ENCODE data around the gene TEKTIP1.

Gene TEKTIP1

GRCh38 chr19:3518255-3518654 is 20.7 kb upstream of the TEKTIP1 start:
- no peak for TF ChIP-seq CTCF (IDR thresholded peaks at IDR 0.05; ENCODE audit: control extremely low read depth, extremely low read depth, low read depth, missing control alignments)
- POLR2A ChIA-PET, result no interaction called here
- DNase-seq (ENCODE audit: extremely low spot score), result no peak
- CTCF ChIA-PET, result interaction anchor here (1.1 to 2.6 kb wide), 4 partner anchors 8 to 243 kb away, joined by 3 to 11 read pairs (median 3); no protein-coding TSS in a partner anchor

DNA sequence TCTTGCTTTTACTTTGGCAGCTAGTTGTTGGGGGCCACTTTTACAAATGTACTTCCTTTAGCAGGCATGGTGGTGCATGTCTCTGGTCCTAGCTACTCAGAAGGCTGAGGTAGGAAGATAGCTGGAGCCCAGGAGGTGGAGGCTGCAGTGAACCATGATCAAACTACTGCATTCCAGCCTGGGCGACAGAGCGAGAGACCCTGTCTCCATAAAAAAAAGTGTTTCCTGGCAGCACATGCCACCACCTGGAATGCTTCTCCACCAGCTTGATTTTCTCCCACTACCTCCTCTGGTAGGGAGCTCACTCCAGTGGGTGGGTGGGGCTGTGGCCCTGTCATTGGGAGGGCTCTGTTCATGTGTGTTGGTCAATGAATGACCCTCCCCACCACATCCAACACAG is 20.3 kb upstream of the TEKTIP1 start:
- CTCF ChIA-PET, result interaction anchor here (1.4 to 2.6 kb wide), 2 partner anchors 8 to 26 kb away, joined by 3 to 11 read pairs; no protein-coding TSS in a partner anchor

GRCh38 chr19:3519126-3519525 is 19.8 kb upstream of the TEKTIP1 start:
- no peak for DNase-seq (ENCODE audit: extremely low spot score)

More for the DNA sequence above, 20.3 kb upstream of the TEKTIP1 start:
- TF ChIP-seq CTCF (IDR thresholded peaks at IDR 0.05; ENCODE audit: control extremely low read depth, extremely low read depth, low read depth, missing control alignments), result no peak
- POLR2A ChIA-PET, result interaction anchor here (0.6 kb wide), 1 partner anchor 725 kb away, joined by 5 read pairs; no protein-coding TSS in a partner anchor
- no peak for DNase-seq (ENCODE audit: extremely low spot score)

DNA sequence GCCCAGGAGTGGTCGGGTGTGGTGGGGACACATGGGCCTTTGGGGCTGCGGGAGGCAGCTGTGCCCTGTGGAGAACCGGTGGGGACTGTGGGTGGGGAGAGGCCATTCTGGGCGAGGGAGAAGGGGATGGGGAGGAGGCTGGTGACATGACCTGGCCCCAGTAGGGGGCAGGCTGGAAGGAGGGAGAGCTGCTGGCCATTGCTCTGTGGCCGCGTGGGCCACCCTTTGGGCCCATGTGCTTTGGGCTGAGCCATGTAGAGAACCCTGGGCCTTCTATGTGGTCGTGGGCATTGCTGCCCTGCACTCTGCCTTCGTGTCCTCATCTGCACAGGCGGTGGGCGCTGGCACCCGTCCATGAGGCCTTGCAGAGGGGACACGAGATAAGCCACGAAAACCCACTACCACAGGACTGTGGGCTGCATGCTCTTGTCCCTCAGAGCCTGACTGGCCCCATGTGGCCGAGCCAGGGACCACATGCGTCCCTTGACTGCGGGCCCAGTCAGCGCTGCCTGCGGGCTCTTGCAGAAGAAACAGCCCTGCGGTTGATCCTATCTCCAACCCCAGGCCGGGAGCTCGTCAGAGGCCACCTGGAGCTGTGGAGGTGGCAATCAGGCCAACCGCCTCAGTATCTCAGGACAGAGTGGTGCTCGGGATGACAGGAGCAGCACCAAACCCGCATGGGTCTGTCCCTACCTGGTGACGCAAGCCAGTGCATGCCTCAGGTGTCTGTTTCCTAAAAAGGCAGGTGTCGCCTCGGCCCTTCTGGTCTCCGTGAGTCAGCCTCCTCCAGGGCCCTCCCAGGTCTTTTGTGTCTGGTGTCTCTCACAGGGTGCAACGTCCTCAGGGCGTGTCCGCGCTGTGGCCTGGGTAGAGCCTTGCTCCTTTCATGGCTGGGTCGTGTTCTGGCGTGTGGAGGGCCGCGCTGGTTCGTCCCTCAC is 18.5 kb upstream of the TEKTIP1 start:
- no peak for DNase-seq (ENCODE audit: extremely low spot score)
- POLR2A ChIA-PET, result no interaction called here
- CTCF ChIA-PET, result interaction anchor here (1.8 kb wide), 1 partner anchor 36 kb away, joined by 6 read pairs; no protein-coding TSS in a partner anchor
- TF ChIP-seq CTCF (IDR thresholded peaks at IDR 0.05; ENCODE audit: control extremely low read depth, extremely low read depth, low read depth, missing control alignments), result no peak

More at GRCh38 chr19:3519126-3519525, 19.8 kb upstream of the TEKTIP1 start:
- TF ChIP-seq CTCF (IDR thresholded peaks at IDR 0.05; ENCODE audit: control extremely low read depth, extremely low read depth, low read depth, missing control alignments), result no peak
- POLR2A ChIA-PET, result interaction anchor here (0.6 kb wide), 1 partner anchor 725 kb away, joined by 5 read pairs; no protein-coding TSS in a partner anchor
- CTCF ChIA-PET, result interaction anchor here (1.4 kb wide), 1 partner anchor 8 kb away, joined by 3 read pairs; no protein-coding TSS in a partner anchor

GRCh38 chr19:3521104-3521445 is 17.9 kb upstream of the TEKTIP1 start:
- POLR2A ChIA-PET, result no interaction called here
- CTCF ChIA-PET, result interaction anchor here (1.8 kb wide), 1 partner anchor 36 kb away, joined by 6 read pairs; no protein-coding TSS in a partner anchor
- DNase-seq (ENCODE audit: extremely low spot score), result no peak

More at GRCh38 chr19:3521104-3521445, 17.9 kb upstream of the TEKTIP1 start:
- no peak for TF ChIP-seq CTCF (IDR thresholded peaks at IDR 0.05; ENCODE audit: control extremely low read depth, extremely low read depth, low read depth, missing control alignments)

Measured in GM10248 (cell line).